GM21390 (cell line): ENCODE results near the gene WNT9B.
"Not testable (repeated sequence)": the region's sequence is repeated elsewhere in the genome, so short reads cannot be mapped to it uniquely, and the experiment has no call there.

Experiments
- ATAC-seq: cut with Tn5 transposase; IDR thresholded peaks from one replicate; pipeline ENCODE4 v1.9.1; 2021; ENCODE audit not compliant: unreplicated experiment

WNT9B gene

GRCh38 chr17:46821482-46822387 lies 29.6 kb upstream of the WNT9B start:
- no peak for ATAC-seq

- no peak for ATAC-seq
Observed at GRCh38 chr17:46822388-46822921, 28.9 kb upstream of the WNT9B start.

GRCh38 chr17:46823657-46824056 lies 27.7 kb upstream of the WNT9B start:
- no peak for ATAC-seq

GRCh38 chr17:46826116-46826515 lies 25.3 kb upstream of the WNT9B start:
- no peak for ATAC-seq

- no peak for ATAC-seq
Observed at GRCh38 chr17:46827274-46827673, 24.1 kb upstream of the WNT9B start.

GRCh38 chr17:46831573-46832330 lies 19.6 kb upstream of the WNT9B start:
- no peak for ATAC-seq

- ATAC-seq = no peak
Observed at GRCh38 chr17:46832331-46832821, 19.0 kb upstream of the WNT9B start.

GRCh38 chr17:46832945-46833839 lies 18.2 kb upstream of the WNT9B start:
- ATAC-seq = no peak

GRCh38 chr17:46833840-46834208 lies 17.6 kb upstream of the WNT9B start:
- no peak for ATAC-seq

GRCh38 chr17:46834846-46835245 lies 16.5 kb upstream of the WNT9B start:
- ATAC-seq = no peak

GRCh38 chr17:46836500-46836899 lies 14.9 kb upstream of the WNT9B start:
- no peak for ATAC-seq

- ATAC-seq = no peak
Observed at GRCh38 chr17:46837521-46837920, 13.9 kb upstream of the WNT9B start.

GRCh38 chr17:46839211-46839610 lies 12.2 kb upstream of the WNT9B start:
- no peak for ATAC-seq

GRCh38 chr17:46840596-46840995 lies 10.8 kb upstream of the WNT9B start:
- not testable (repeated sequence) for ATAC-seq

GRCh38 chr17:46841561-46842379 lies 9.6 kb upstream of the WNT9B start:
- no peak for ATAC-seq

- no peak for ATAC-seq
Observed at GRCh38 chr17:46842835-46843234, 8.5 kb upstream of the WNT9B start.

GRCh38 chr17:46847204-46848191 lies 3.9 kb upstream of the WNT9B start:
- ATAC-seq = no peak

- ATAC-seq = no peak
Observed at GRCh38 chr17:46848534-46848933, 2.8 kb upstream of the WNT9B start.

- ATAC-seq = no peak
Observed at GRCh38 chr17:46850688-46851028, 725 bp upstream of the WNT9B start.
